K562 (cell line): Measurements from ENCODE around the gene TIMM44.

Source experiments
- BCL6 ChIP-seq: fragments of 250-450 bp; sonication (Bioruptor Pico); IDR thresholded peaks from 2 replicates; pipeline ENCODE4 v1.4.0; 2020
- MTA3 ChIP-seq: fragments of 450-650 bp; formaldehyde crosslinking; IDR thresholded peaks from 2 replicates; pipeline ENCODE4 v1.6.1; 2017; ENCODE audit warnings: mild to moderate bottlenecking, borderline replicate concordance
- POLR2A ChIP-seq: fragments of 450-650 bp; conservative IDR thresholded peaks from 2 replicates; pipeline ENCODE4 v1.6.1; 2016
- RFX7 ChIP-seq: fragments of 250-450 bp; sonication (Bioruptor Pico); IDR thresholded peaks from 2 replicates; pipeline ENCODE4 v1.5.1; 2021; ENCODE audit warnings: mild to moderate bottlenecking
- TCF7 ChIP-seq: sonication (generic); IDR thresholded peaks from 2 replicates; pipeline ENCODE4 v1.6.1; 2016; ENCODE audit warnings: antibody characterized with exemption, borderline replicate concordance
- ZNF274 ChIP-seq: IDR thresholded peaks from 2 replicates; pipeline ENCODE4 v1.6.1; 2011; ENCODE audit warnings: low read depth, mild to moderate bottlenecking, low read length, moderate library complexity, borderline replicate concordance
- TF ChIP-seq, protein P1 (sequence below): fragments of 250-450 bp; sonication (Bioruptor Pico); IDR thresholded peaks from 2 replicates; pipeline ENCODE4 v1.5.0; 2021
- TF ChIP-seq, protein P2 (sequence below), 3 experiments: IDR thresholded peaks in 2 of 3; conservative IDR thresholded peaks in 1 of 3; 2 replicates each; pipeline ENCODE4 v1.5.1; 2011 to 2012; ENCODE audit warnings: low read length in 3 of 3, mild to moderate bottlenecking in 3 of 3, control low read depth in 2 of 3, improper control_type of control experiment in 1 of 3, inconsistent platforms in 1 of 3, low read depth in 1 of 3, mixed read lengths in 1 of 3, moderate library complexity in 1 of 3; ENCODE audit not compliant: insufficient read depth in 2 of 3

DNA sequence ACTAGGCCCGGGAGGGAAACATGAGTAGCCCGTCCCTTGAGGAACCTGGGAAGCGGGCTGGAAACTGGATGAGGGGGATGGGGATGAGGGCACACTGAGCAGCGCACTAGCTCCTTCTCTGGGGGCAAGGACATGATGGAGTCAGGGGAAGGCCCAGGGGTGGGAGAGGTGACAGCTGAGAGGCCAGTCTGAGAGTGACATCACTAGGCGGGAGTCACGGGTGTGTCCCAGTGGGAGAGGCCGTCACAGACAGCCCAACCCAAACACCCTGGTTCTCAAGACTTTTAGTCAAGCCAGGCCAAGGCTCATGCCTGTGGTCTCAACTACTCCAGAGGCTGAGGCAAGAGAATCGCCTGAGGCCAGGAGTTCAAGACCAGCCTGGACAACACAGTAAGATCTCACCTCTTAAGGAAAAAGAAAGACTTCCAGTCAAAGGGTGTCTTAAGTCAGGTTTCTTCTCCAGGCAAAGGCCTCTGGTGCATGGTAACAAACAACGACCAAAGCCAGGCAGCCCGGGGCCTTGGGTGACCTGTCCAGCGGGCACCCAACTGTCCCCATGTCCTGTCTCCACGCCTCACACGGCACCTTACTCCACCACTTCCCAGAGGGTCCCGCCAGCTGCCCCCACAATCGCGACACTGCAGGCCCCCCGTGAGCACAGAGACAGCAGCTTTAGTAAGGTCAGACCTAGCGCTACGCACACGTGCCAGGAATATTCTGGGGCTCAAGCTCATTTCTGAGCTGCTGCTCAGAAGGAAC lies 25.5 kb upstream of the TIMM44 start:
- TF ChIP-seq, protein P1, sequence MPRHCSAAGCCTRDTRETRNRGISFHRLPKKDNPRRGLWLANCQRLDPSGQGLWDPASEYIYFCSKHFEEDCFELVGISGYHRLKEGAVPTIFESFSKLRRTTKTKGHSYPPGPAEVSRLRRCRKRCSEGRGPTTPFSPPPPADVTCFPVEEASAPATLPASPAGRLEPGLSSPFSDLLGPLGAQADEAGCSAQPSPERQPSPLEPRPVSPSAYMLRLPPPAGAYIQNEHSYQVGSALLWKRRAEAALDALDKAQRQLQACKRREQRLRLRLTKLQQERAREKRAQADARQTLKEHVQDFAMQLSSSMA (CRISPR knock-in tag): no peak
- no peak for TF ChIP-seq RFX7 (CRISPR knock-in tag)
- no peak for TF ChIP-seq TCF7
- TF ChIP-seq, protein P2, sequence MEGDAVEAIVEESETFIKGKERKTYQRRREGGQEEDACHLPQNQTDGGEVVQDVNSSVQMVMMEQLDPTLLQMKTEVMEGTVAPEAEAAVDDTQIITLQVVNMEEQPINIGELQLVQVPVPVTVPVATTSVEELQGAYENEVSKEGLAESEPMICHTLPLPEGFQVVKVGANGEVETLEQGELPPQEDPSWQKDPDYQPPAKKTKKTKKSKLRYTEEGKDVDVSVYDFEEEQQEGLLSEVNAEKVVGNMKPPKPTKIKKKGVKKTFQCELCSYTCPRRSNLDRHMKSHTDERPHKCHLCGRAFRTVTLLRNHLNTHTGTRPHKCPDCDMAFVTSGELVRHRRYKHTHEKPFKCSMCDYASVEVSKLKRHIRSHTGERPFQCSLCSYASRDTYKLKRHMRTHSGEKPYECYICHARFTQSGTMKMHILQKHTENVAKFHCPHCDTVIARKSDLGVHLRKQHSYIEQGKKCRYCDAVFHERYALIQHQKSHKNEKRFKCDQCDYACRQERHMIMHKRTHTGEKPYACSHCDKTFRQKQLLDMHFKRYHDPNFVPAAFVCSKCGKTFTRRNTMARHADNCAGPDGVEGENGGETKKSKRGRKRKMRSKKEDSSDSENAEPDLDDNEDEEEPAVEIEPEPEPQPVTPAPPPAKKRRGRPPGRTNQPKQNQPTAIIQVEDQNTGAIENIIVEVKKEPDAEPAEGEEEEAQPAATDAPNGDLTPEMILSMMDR (IDR thresholded peaks at IDR 0.05 in 2 of 3, conservative IDR thresholded peaks at IDR 0.05 in 1 of 3; ENCODE audit: insufficient read depth in 2 of 3, low read depth in 1 of 3, low read length in 3 of 3): no peak
- TF ChIP-seq POLR2A: no peak
- TF ChIP-seq MTA3: no peak
- TF ChIP-seq ZNF274: no peak
- no peak for TF ChIP-seq BCL6
